DMS153 (cell line): ENCODE data around the gene CDH13.

Experiments
- DNase-seq: peaks from one replicate; lab custom pipeline; 2025; lab: John Stamatoyannopoulos, UW

CDH13 gene

GRCh38 chr16:82788919-82789318 lies 162.2 kb downstream of the CDH13 start:
- no peak for DNase-seq

DNA sequence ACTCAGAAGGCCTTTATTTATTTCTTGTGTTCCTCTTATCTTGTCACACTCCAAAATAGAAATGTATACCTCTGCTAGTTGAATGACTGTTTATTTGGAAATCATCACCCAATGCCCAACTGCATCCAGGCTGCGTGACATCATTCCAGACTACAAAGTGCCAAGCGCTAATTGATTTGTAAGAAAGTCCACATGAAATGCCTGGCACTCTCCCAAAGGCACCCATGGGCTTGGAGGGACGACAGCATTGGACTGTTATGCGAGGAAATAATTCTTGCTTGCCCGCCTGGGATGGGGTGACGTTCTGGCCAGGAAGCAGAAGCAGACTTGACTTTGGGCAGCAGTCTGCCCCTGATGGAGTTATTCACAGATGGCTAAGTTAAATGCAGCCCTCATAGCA lies 165.9 kb downstream of the CDH13 start:
- DNase-seq: no peak

DNA sequence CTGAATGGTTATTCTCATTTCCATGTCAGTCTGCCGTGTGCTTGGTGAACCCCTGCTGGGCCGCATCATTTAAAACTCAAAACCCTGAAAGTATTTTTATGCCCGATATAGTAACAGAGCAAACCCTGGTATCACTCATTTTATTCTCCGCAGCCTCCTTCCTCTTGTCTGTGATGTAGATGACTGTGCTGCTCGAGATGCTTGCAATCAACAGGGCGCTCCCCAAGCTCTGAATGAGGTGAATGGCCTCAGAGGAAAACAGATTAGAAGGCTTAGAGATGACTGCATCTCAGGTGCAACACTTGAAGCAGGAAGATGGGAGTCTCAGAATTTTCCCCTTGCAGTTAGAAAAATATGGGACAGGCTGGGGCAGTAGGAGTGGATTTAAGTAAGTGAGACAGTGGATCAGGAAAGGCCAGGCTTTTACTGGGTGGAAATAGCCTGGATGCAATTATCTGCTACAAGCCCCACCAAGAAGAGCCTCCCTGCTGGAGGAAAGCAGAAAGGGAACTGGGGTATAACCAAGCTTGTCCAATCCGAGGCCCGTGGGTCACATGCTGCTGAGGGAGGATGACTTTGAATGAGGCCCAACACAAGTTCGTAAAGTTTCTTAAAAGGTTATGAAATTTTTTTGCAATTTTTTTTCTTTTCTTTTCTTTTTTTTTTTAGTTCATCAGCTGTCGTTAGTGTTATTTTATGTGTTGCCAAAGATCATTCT lies 166.9 kb downstream of the CDH13 start:
- no peak for DNase-seq

DNA sequence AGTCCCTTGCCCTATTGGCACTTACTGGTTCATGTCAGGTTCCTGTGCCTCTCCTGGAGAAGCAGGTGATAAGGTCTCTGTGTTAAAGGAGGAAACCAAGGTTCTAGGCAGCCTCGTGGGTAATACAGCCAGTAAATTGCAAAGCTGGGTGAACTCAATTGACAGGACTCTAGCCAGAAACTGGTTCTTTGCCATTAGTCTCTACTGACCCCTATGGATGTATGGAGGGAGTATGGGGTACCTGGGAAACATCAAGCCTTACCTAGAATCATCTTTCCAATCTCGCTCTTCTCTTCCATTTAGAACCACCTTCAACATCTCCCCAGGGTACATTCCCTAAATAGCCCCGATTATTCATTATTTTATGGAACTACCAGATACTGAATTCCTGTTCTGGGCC lies 169.3 kb downstream of the CDH13 start:
- no peak for DNase-seq

- no peak for DNase-seq
These were observed 174.6 kb downstream of the CDH13 start for GRCh38 chr16:82801361-82801760.

- no peak for DNase-seq
These were observed 179.1 kb downstream of the CDH13 start for GRCh38 chr16:82805866-82806265.

GRCh38 chr16:82807311-82807710 lies 180.5 kb downstream of the CDH13 start:
- DNase-seq: no peak

- DNase-seq: no peak
These were observed 181.3 kb downstream of the CDH13 start for GRCh38 chr16:82808036-82808435.

DNA sequence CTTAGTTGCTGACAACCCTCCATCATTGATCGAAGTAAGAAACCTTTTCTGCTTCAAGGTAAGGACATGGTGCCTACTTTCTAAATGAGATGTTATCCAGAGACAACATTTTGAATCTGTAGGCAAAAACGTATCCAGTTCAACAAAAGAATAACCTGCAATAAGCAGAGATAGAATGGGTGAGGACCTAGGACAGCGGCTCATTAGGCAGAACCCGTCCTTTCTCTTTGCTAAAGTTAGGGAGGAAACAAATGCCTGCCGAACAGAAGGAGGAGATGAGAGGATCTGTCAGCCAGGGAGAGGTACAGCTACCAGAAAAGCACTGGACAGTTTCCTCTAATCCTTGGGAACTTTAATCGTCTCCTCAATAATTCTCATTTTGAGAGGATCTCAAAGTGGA lies 183.3 kb downstream of the CDH13 start:
- no peak for DNase-seq

DNA sequence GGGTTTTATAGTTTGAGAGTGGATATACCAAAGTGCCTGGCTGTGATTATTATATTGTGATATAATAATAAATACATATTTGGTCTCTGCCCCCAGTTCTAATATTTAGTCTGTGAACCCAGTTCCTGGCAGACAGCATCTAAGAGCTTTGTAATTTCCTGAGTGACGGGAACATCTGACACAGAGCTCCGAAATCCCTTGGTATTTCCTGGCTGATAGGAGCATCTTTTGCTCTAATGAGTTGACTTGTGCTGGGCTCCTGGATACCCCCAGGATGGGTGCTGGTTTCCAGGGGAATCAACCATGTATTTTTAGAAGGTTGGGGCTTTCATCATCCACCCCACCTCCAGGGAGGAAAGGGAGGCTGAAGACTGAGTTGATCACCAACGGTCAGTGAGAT lies 187.3 kb downstream of the CDH13 start:
- no peak for DNase-seq

DNA sequence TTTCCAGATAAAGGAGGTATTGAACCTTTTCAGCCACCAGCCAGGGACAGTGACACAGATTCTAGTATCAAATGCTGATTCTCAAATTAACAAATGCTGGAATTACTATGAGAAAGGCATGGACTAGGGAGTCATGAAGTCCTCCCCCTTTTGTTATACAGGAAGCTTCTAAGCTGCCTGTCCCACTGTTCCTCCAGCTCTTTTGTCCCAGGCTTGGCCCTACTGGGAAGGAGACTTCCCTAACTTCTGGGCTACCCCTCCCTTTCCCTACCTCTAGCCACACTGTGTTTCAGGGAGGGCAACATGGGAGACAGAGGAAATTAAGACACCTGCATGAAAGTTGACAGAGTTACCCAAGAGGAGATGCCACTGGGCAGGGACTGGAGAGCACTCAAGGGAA lies 192.5 kb downstream of the CDH13 start:
- DNase-seq: no peak

DNA sequence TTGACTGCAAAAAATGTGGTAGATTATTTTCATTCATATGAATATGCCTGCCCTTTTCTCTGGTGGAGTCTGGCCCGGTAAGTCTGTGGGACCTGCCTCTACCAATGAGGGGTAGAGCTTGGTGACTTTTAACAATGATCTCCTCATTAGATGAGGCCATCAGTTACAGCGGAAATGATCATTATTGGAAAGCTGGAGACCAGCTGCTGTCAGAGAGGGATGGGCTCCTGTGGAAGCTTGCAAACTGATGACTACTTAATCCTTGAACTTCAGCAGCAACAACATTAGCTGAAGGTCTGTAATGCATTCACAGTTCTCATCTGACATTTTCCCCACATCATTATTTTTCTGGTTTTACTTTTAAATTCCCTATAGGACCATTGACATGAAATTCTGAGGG lies 194.1 kb downstream of the CDH13 start:
- DNase-seq: no peak

- no peak for DNase-seq
These were observed 197.6 kb downstream of the CDH13 start for GRCh38 chr16:82824408-82824807.

DNA sequence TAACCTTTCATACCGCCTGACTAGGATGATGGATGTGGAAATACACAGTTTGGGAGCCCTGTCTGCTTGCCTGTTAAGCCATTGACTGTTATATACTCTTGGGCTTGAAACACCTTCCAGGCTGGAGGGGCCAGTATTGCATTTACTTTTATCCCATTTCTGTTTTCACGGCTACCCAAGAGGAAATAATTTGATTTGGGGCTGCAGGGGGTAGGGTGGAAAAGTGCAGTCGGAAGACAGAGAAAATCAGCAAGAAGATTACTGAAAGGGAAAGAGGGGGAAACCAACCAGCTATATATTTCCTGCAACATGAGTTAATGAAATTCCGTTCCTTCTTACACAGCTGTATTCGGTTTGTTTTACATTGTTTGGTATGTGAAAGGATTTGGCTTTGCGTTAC lies 202.5 kb downstream of the CDH13 start:
- DNase-seq: no peak

- no peak for DNase-seq
These were observed 204.2 kb downstream of the CDH13 start for GRCh38 chr16:82830944-82831343.

GRCh38 chr16:82832821-82833220 lies 206.1 kb downstream of the CDH13 start:
- DNase-seq: no peak

- DNase-seq: no peak
These were observed 206.7 kb downstream of the CDH13 start for GRCh38 chr16:82833378-82833993.

- no peak for DNase-seq
These were observed 207.5 kb downstream of the CDH13 start for GRCh38 chr16:82834151-82834815.

DNA sequence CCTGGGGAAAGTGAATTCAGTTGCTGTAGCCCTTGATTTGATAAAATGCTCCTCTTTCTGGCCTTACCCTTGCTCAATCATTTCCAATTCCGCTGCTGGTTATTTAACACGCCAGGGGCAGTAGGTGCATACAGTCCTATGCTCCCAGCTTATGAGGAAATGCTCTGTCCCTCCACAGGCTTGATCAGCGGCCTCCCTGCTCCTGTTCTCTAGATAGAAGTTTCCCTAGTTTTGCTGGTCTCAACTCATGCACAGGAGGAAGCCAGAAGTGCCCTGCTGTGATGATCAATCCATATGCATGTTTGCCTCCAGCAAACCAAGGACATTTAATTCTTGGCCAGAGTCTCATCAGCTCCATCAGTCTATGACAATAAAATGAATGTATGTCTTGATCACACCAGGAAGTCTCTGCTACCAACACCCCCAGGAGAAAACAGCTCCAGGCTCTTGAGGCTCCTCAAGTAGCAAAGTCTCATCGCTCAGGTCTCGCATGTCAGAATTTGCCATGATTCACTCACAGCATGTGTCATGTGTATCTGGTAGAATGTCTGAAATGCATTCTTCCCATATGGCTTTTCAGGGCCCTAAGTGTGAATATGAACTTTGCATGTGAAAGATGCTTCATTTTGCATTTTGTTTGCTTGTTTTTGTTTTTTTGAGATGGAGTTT lies 208.9 kb downstream of the CDH13 start:
- no peak for DNase-seq

DNA sequence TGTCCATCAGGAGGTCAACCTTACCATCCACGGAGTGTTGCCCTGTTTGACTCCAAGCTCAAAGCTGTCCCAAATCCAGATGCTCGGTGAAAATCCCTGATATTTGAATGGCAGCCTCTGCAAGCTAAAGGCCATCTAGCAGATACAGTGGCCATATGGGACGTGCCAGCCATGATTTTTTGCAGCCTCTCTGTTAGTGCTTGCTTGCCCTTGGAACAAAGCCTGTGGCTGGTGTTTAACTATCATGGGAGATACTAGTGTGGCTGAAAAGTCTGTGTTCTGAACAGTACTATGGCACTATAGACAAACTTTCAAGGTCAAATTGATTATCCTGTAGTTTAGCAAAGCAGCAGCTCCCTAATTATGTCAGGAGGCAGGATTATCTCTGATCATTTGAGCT lies 214.3 kb downstream of the CDH13 start:
- no peak for DNase-seq

GRCh38 chr16:82843606-82844271 lies 217.0 kb downstream of the CDH13 start:
- DNase-seq: no peak

GRCh38 chr16:82845116-82845515 lies 218.3 kb downstream of the CDH13 start:
- no peak for DNase-seq
